H1 (cell line): ENCODE results near the gene CTPS1. TPM values are rescaled to one million over a fixed set of nuclear protein-coding genes. Genes with fewer than 3 reads are reported as not detected.

Source experiments
- CTCF ChIA-PET: fragments of 300-600 bp; sonication (Branson Sonifier 250); formaldehyde crosslinking; loops from one replicate; lab custom pipeline; 2021; ENCODE audit not compliant: partially characterized antibody; lab: Charles Lee
- POLR2A ChIA-PET: fragments of 300-600 bp; sonication (Branson Sonifier 250); formaldehyde crosslinking; loops from one replicate; lab custom pipeline; 2021; ENCODE audit warnings: inconsistent platforms; ENCODE audit not compliant: partially characterized antibody; lab: Charles Lee
- DNase-seq, 2 experiments: peaks; one replicate each; pipeline versions ENCODE4 v3.0.0 to v3.0.0-alpha.2; 2010 to 2022; ENCODE audit warnings: low spot score in 2 of 2, low read depth in 1 of 2, mixed read lengths in 1 of 2
- FAIRE-seq: peaks from 2 replicates; lab custom pipeline; 2011; peaks lifted over from hg19 to GRCh38; lab: Jason Lieb, UNC
- H2AFZ ChIP-seq: 2 replicates; pipeline ENCODE4 v1.8.1; 2012; ENCODE audit warnings: low read length, inconsistent platforms
- H2AK5ac ChIP-seq: 2 replicates; pipeline ENCODE4 v1.6.1; 2013; ENCODE audit warnings: low read depth, low read length
- H2BK120ac ChIP-seq: replicated peaks from 2 replicates; pipeline ENCODE3; 2013; ENCODE audit warnings: low read depth, low read length, inconsistent platforms
- H2BK12ac ChIP-seq: 2 replicates; pipeline ENCODE4 v1.6.1; 2013; ENCODE audit warnings: low read depth, low read length
- H2BK15ac ChIP-seq: 2 replicates; pipeline ENCODE4 v1.6.1; 2013; ENCODE audit warnings: low read length
- H2BK20ac ChIP-seq: 2 replicates; pipeline ENCODE4 v1.6.1; 2013; ENCODE audit warnings: low read length
- H2BK5ac ChIP-seq: 2 replicates; pipeline ENCODE4 v1.6.1; 2013; ENCODE audit warnings: low read depth, low read length
- H3K14ac ChIP-seq: 2 replicates; pipeline ENCODE4 v1.6.1; 2013; ENCODE audit warnings: inconsistent platforms; ENCODE audit not compliant: insufficient read length
- H3K18ac ChIP-seq: 2 replicates; pipeline ENCODE4 v1.6.1; 2013; ENCODE audit warnings: low read length; ENCODE audit errors: extremely low read depth
- H3K23ac ChIP-seq: 2 replicates; pipeline ENCODE4 v1.6.1; 2013; ENCODE audit warnings: inconsistent platforms; ENCODE audit not compliant: insufficient read length
- H3K23me2 ChIP-seq: 2 replicates; pipeline ENCODE4 v1.6.1; 2013; ENCODE audit warnings: low read depth, low read length
- H3K27ac ChIP-seq: 2 replicates; pipeline ENCODE4 v1.6.1; 2011; ENCODE audit warnings: low read depth, low read length, inconsistent platforms
- H3K27me3 ChIP-seq, 4 experiments: replicated peaks in 1 of 4; 1 replicate in 1 of 4; 2 replicates in 3 of 4; pipeline versions ENCODE4 v1.6.1 to v1.8.1; 2011 to 2013; ENCODE audit warnings: low read length in 3 of 4, mild to moderate bottlenecking in 3 of 4, inconsistent platforms in 2 of 4, mixed read lengths in 2 of 4, moderate library complexity in 1 of 4; ENCODE audit not compliant: control insufficient read depth in 3 of 4, insufficient read depth in 3 of 4; ENCODE audit errors: extremely low read depth in 1 of 4
- H3K36me3 ChIP-seq, 4 experiments: 2 replicates each; pipeline versions ENCODE4 v1.6.1 to v1.8.1; 2011 to 2013; ENCODE audit warnings: mild to moderate bottlenecking in 4 of 4, low read length in 3 of 4, moderate library complexity in 2 of 4, control low read depth in 1 of 4, inconsistent platforms in 1 of 4; ENCODE audit not compliant: insufficient read depth in 4 of 4, control insufficient read depth in 2 of 4
- H3K4ac ChIP-seq: replicated peaks from 2 replicates; pipeline ENCODE3; 2013; ENCODE audit warnings: low read length, low read depth, mixed read lengths, inconsistent platforms; ENCODE audit not compliant: insufficient read length
- H3K4me1 ChIP-seq, 4 experiments: replicated peaks in 1 of 4; 1 replicate in 1 of 4; 2 replicates in 3 of 4; pipeline versions ENCODE4 v1.6.1 to v1.8.1; 2011 to 2013; ENCODE audit warnings: low read length in 3 of 4, inconsistent platforms in 2 of 4, mixed read lengths in 1 of 4; ENCODE audit not compliant: insufficient read depth in 4 of 4, control insufficient read depth in 3 of 4
- H3K4me2 ChIP-seq, 2 experiments: 2 replicates each; pipeline versions ENCODE4 v1.6.1 to v1.8.1; 2011 to 2013; ENCODE audit warnings: low read depth in 2 of 2, low read length in 2 of 2, control low read depth in 1 of 2, inconsistent platforms in 1 of 2, mild to moderate bottlenecking in 1 of 2; ENCODE audit not compliant: insufficient read depth in 1 of 2
- H3K4me3 ChIP-seq, 4 experiments: fragments of 200-600, 300-600 bp in 1 of 4; sonication (generic), shearing (Covaris generic), sonication (Bioruptor Twin) in 1 of 4; 2 replicates each; pipeline versions ENCODE4 v1.5.1 to v1.8.1; 2011 to 2016; ENCODE audit warnings: low read length in 4 of 4, low read depth in 3 of 4, control low read depth in 2 of 4, inconsistent platforms in 2 of 4, mild to moderate bottlenecking in 2 of 4, mixed read lengths in 1 of 4, moderate library complexity in 1 of 4; ENCODE audit not compliant: insufficient read depth in 2 of 4; ENCODE audit errors: extremely low read depth in 1 of 4
- H3K56ac ChIP-seq: replicated peaks from 2 replicates; pipeline ENCODE3; 2013; ENCODE audit warnings: low read depth, mild to moderate bottlenecking, mixed read lengths, low read length, inconsistent platforms; ENCODE audit not compliant: insufficient read length
- H3K79me1 ChIP-seq: 2 replicates; pipeline ENCODE4 v1.6.1; 2013; ENCODE audit warnings: low read depth, low read length, control low read depth
- H3K79me2 ChIP-seq, 2 experiments: 2 replicates each; pipeline versions ENCODE4 v1.6.1 to v1.8.1; 2012 to 2013; ENCODE audit warnings: low read length in 2 of 2, mild to moderate bottlenecking in 2 of 2, inconsistent platforms in 1 of 2; ENCODE audit not compliant: insufficient read depth in 2 of 2, control insufficient read depth in 1 of 2
- H3K9ac ChIP-seq, 4 experiments: replicated peaks in 1 of 4; 1 replicate in 1 of 4; 2 replicates in 3 of 4; pipeline versions ENCODE4 v1.6.1 to v1.8.1; 2011 to 2013; ENCODE audit warnings: low read depth in 3 of 4, low read length in 3 of 4, control low read depth in 2 of 4, mild to moderate bottlenecking in 2 of 4, moderate library complexity in 2 of 4, inconsistent platforms in 1 of 4; ENCODE audit errors: extremely low read depth in 1 of 4
- H3K9me3 ChIP-seq, 2 experiments: 2 replicates each; pipeline versions ENCODE4 v1.6.1 to v1.8.1; 2012 to 2013; ENCODE audit warnings: mild to moderate bottlenecking in 2 of 2, moderate library complexity in 2 of 2, control low read depth in 1 of 2, inconsistent platforms in 1 of 2, low read depth in 1 of 2, low read length in 1 of 2, mixed read lengths in 1 of 2; ENCODE audit not compliant: insufficient read depth in 2 of 2
- H4K20me1 ChIP-seq, 2 experiments: replicated peaks in 1 of 2; 2 replicates each; pipeline versions ENCODE3 to v1.8.1; 2011 to 2013; ENCODE audit warnings: inconsistent platforms in 2 of 2, low read length in 2 of 2, mild to moderate bottlenecking in 1 of 2; ENCODE audit not compliant: insufficient read depth in 2 of 2, control insufficient read depth in 1 of 2
- H4K5ac ChIP-seq: 2 replicates; pipeline ENCODE4 v1.6.1; 2013; ENCODE audit warnings: low read length, low read depth, mixed read lengths, inconsistent platforms; ENCODE audit not compliant: insufficient read length
- H4K8ac ChIP-seq: 2 replicates; pipeline ENCODE4 v1.8.0; 2013; ENCODE audit warnings: mild to moderate bottlenecking, moderate library complexity, low read length, inconsistent platforms; ENCODE audit not compliant: insufficient read depth; ENCODE audit errors: extremely low read depth
- H4K91ac ChIP-seq: replicated peaks from 2 replicates; pipeline ENCODE3; 2013; ENCODE audit warnings: low read length, mixed read lengths, inconsistent platforms; ENCODE audit not compliant: insufficient read length
- BCL11A ChIP-seq, 2 experiments: IDR thresholded peaks; one replicate each; pipeline ENCODE4 v1.6.1; 2011; ENCODE audit warnings: low read depth in 2 of 2, low read length in 2 of 2, mild to moderate bottlenecking in 2 of 2
- BRCA1 ChIP-seq: IDR thresholded peaks from 2 replicates; pipeline ENCODE4 v1.6.1; 2012; ENCODE audit warnings: low read depth, low read length, improper control_type of control experiment
- CBX5 ChIP-seq: fragments of 300-800, 300-1000 bp; sonication (generic); IDR thresholded peaks from 2 replicates; pipeline ENCODE4 v1.7.1; 2016; ENCODE audit warnings: antibody characterized with exemption, low read length, low read depth
- CHD1 ChIP-seq: IDR thresholded peaks from 2 replicates; pipeline ENCODE4 v1.6.1; 2012; ENCODE audit warnings: low read depth, low read length, improper control_type of control experiment
- CTBP2 ChIP-seq: IDR thresholded peaks from 2 replicates; pipeline ENCODE4 v1.7.0; 2011; ENCODE audit warnings: borderline replicate concordance, mild to moderate bottlenecking, moderate library complexity, mixed read lengths, low read length; ENCODE audit not compliant: insufficient read depth, insufficient read length
- EP300 ChIP-seq, 2 experiments: IDR thresholded peaks; 1 replicate in 1 of 2; 2 replicates in 1 of 2; pipeline ENCODE4 v1.6.1; 2011 to 2012; ENCODE audit warnings: low read depth in 2 of 2, low read length in 2 of 2, mild to moderate bottlenecking in 2 of 2, borderline replicate concordance in 1 of 2, inconsistent platforms in 1 of 2, moderate library complexity in 1 of 2
- NRF1 ChIP-seq: IDR thresholded peaks from 2 replicates; pipeline ENCODE4 v1.6.1; 2011; ENCODE audit warnings: mild to moderate bottlenecking, low read depth, low read length, improper control_type of control experiment
- POU5F1 ChIP-seq: IDR thresholded peaks from 2 replicates; pipeline ENCODE4 v1.6.1; 2011; ENCODE audit warnings: low read depth, mild to moderate bottlenecking, low read length, moderate library complexity
- SAP30 ChIP-seq: fragments of 300-600 bp; sonication (generic); IDR thresholded peaks from 2 replicates; pipeline ENCODE4 v1.7.1; 2012; ENCODE audit warnings: low read length, moderate library complexity, mild to moderate bottlenecking, inconsistent platforms; ENCODE audit not compliant: insufficient read depth, insufficient replicate concordance
- SIN3A ChIP-seq, 2 experiments: IDR thresholded peaks in 1 of 2; conservative IDR thresholded peaks in 1 of 2; 2 replicates each; pipeline ENCODE4 v1.6.1; 2011 to 2012; ENCODE audit warnings: low read length in 2 of 2, improper control_type of control experiment in 1 of 2, low read depth in 1 of 2, mild to moderate bottlenecking in 1 of 2
- SP2 ChIP-seq: IDR thresholded peaks from 2 replicates; pipeline ENCODE4 v1.6.1; 2012; ENCODE audit warnings: mild to moderate bottlenecking, low read length, inconsistent platforms
- TAF1 ChIP-seq: IDR thresholded peaks from 2 replicates; pipeline ENCODE4 v1.6.1; 2011; ENCODE audit warnings: mild to moderate bottlenecking, low read depth, low read length
- TBP ChIP-seq: IDR thresholded peaks from 2 replicates; pipeline ENCODE4 v1.6.1; 2011; ENCODE audit warnings: low read depth, low read length, improper control_type of control experiment
- WGBS, 2 experiments: shearing (Covaris generic) in 1 of 2; methylation state at CpG; one replicate each; pipeline versions ENCODE4 v1.1.6 to v1.1.7; 2013 to 2015; ENCODE audit warnings: low lambda C conversion rate in 2 of 2, mixed read lengths in 2 of 2, inconsistent platforms in 1 of 2, low coverage in 1 of 2, missing lambda C conversion rate in 1 of 2; ENCODE audit not compliant: insufficient replicate concordance in 2 of 2, insufficient coverage in 1 of 2, insufficient read length in 1 of 2; ENCODE audit errors: extremely low coverage in 1 of 2, missing lambda C conversion rate in 1 of 2; 5-methylcytosine and 5-hydroxymethylcytosine counted together
- polyA plus RNA-seq, 7 experiments: library from polyadenylated mRNA; depleted of rRNA in 3 of 7; stranded (reverse) in 5 of 7; unstranded in 2 of 7; fragments of >200 nt in 5 of 7; fragments of 200-250 nt in 2 of 7; gene quantifications; 1 replicate in 5 of 7; 2 replicates in 1 of 7; 4 replicates in 1 of 7; pipeline versions ENCODE4 v1.2.1 to v1.2.3, GENCODE V29; 2011 to 2013; ENCODE audit warnings: missing spikeins in 2 of 7, mixed read lengths in 2 of 7
- total RNA-seq: library from RNA; stranded (reverse); fragmentation: NEBNext Ultra II Directional; extraction: Animal tissue kit (Norgen Biotek cat#: 25700); gene quantifications from 2 replicates; pipeline ENCODE4 v1.2.1, GENCODE V29; 2021

The CTPS1 gene
- total and polyA plus RNA-seq, 2 of the 8 experiments (the other 6 are each of a cell fraction or from before 2014, with no cell fraction given), result 35.5 to 103 TPM

- ChIA-PET CTCF (interaction anchor here (1.8 kb wide), 1 partner anchor 32 kb away, joined by 6 read pairs; no protein-coding TSS in a partner anchor), POLR2A (interaction anchor here (0.9 to 9.6 kb wide), 4 partner anchors 11 to 49 kb away, joined by 3 to 49 read pairs (median 6); no protein-coding TSS in a partner anchor)
- Histone ChIP-seq H4K5ac (no peak overlapping the region), H3K9ac (no peak overlapping the region), H3K4me3 (no peak overlapping the region), H4K91ac (no peak overlapping the region), H3K79me1 (no peaks in the 10 kb centered on the region; the same call in 1 of the 2 replicates), H3K27ac (no peak overlapping the region), H2BK20ac (no peak overlapping the region), H3K9me3 (no peaks in the 10 kb centered on the region), H3K23me2 (peaks cover 8% of the 10 kb centered on the region; the same call in 1 of the 2 replicates), H3K4me1 (peaks cover 4 to 11% (median 4%) of the 10 kb centered on the region in 4 experiments; a peak in 5 of 7 replicates), H3K23ac (no peak overlapping the region), H3K18ac (no peak overlapping the region), H2BK15ac (no peak overlapping the region), H4K20me1 (peaks cover 12 to 27% of the 10 kb centered on the region in 2 experiments), H3K4ac (no peak overlapping the region), H2AK5ac (no peak overlapping the region), H3K14ac (no peak overlapping the region), H3K79me2 (peaks cover 17 to 60% of the 10 kb centered on the region in 2 experiments), H2BK12ac (no peak overlapping the region), H2BK5ac (no peak overlapping the region), H3K27me3 (no peaks in the 10 kb centered on the region), H3K56ac (no peak overlapping the region), H3K36me3 (peaks cover 45 to 71% (median 66%) of the 10 kb centered on the region in 4 experiments), H3K4me2 (no peak overlapping the region), H2BK120ac (no peak overlapping the region), H4K8ac (no peak overlapping the region), H2AFZ (no peak overlapping the region)
- FAIRE-seq, result no peak
- WGBS, 2 experiments, result 81% methylated on average over 5 of the region's 5 CpGs; no CpG with 5 or more reads in 1 of the 2 experiments
- DNase-seq, result no peak
- no peak for TF ChIP-seq POU5F1
- no peak for TF ChIP-seq CTBP2
- TF ChIP-seq EP300 (IDR thresholded peaks at IDR 0.05; ENCODE audit: borderline replicate concordance in 1 of 2, low read depth in 2 of 2, low read length in 2 of 2), result no peak
- no peak for TF ChIP-seq SAP30
- TF ChIP-seq SIN3A (conservative IDR thresholded peaks at IDR 0.05 in 1 of 2, IDR thresholded peaks at IDR 0.05 in 1 of 2; ENCODE audit: low read depth in 1 of 2, low read length in 2 of 2), result no peak
- TF ChIP-seq SP2, result no peak
- TF ChIP-seq CHD1, result no peak
- no peak for TF ChIP-seq TAF1
- no peak for TF ChIP-seq BCL11A (IDR thresholded peaks at IDR 0.05; ENCODE audit: low read depth in 2 of 2, low read length in 2 of 2)
- TF ChIP-seq CBX5, result no peak
- no peak for TF ChIP-seq TBP
- no peak for TF ChIP-seq NRF1
- no peak for TF ChIP-seq BRCA1
These were observed 5.7 kb downstream of the CTPS1 start for GRCh38 chr1:40985161-40985560.
